Peyer's patch (tissue), 4 donors: Measurements from ENCODE around the gene NAA50.

Experiments used
- POLR2A ChIP-seq, 2 donors: fragments of 450-650 bp; IDR thresholded peaks; one replicate each; pipeline ENCODE4 v1.5.1; 2017; ENCODE audit warnings: antibody characterized with exemption in 2 of 2, mild to moderate bottlenecking in 2 of 2, moderate library complexity in 2 of 2
- TF ChIP-seq, protein P1 (sequence below), 6 experiments: fragments of 450-650 bp in 4 of 6; fragments of 200-600 bp in 2 of 6; sonication (generic) in 1 of 6; IDR thresholded peaks; one replicate each; pipeline ENCODE4 v1.5.1; 2017 to 2019; ENCODE audit warnings: antibody characterized with exemption in 6 of 6, mild to moderate bottlenecking in 3 of 6, moderate library complexity in 1 of 6

DNA sequence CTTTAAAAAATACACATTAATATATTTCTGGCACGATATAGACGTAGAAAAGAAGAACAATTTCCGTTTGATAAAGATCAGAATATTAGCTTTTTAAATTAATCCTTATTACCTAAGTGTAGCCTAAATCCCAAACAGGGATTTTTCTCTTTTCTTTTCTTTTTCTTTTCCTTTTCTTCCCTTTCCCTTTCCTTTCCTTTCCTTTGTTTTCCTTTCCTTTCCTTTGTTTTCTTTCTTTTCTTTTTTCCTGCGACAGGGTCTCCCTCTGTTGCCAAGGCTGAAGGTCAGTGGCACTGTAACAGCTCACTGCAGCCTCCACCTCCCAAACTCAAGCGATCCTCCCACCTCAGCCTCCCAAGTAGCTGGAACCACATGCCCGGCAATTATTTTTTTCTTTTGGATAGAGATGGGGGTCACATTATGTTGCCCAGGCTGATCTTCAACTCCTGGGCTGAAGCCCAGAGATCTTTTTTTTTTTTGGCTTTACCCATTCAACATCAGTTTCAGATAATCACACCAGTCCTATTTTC, 47.8 kb downstream of the NAA50 start:
- TF ChIP-seq, protein P1, sequence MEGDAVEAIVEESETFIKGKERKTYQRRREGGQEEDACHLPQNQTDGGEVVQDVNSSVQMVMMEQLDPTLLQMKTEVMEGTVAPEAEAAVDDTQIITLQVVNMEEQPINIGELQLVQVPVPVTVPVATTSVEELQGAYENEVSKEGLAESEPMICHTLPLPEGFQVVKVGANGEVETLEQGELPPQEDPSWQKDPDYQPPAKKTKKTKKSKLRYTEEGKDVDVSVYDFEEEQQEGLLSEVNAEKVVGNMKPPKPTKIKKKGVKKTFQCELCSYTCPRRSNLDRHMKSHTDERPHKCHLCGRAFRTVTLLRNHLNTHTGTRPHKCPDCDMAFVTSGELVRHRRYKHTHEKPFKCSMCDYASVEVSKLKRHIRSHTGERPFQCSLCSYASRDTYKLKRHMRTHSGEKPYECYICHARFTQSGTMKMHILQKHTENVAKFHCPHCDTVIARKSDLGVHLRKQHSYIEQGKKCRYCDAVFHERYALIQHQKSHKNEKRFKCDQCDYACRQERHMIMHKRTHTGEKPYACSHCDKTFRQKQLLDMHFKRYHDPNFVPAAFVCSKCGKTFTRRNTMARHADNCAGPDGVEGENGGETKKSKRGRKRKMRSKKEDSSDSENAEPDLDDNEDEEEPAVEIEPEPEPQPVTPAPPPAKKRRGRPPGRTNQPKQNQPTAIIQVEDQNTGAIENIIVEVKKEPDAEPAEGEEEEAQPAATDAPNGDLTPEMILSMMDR (IDR thresholded peaks at IDR 0.05), result no peak
- TF ChIP-seq POLR2A (IDR thresholded peaks at IDR 0.05), result no peak
